ENCODE results near the gene SMOC2.

SMOC2 gene

DNA sequence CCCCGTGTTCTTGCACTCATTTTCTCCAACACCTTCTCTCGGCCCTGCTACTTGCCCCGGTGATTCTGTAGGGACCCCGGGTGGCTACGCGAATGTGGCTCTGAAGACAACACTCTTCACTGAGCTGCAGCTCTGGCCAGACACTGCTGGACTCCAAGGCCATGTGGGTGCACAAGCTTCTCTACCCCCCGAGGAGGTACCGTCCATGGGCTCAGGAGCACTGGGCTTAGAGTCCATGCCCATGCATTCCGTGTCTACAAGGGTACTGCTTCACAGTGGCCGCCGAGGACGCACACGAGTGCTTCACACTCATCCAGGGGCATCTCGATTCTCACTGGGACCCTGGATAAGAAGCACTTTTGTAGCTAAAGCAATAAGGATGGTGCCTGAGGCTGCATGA, 59.5 kb downstream of the SMOC2 start:
- Histone ChIP-seq H3K27ac (ENCODE audit: low read length) (no peak overlapping the region), H3K9me3 (ENCODE audit: control insufficient read depth, insufficient read depth, low read length) (no peaks in the 10 kb centered on the region), H3K27me3 (ENCODE audit: control insufficient read depth, insufficient read depth, low read length) (no peaks in the 10 kb centered on the region), H3K4me1 (ENCODE audit: control insufficient read depth, insufficient read depth, low read length) (peaks cover 2% of the 10 kb centered on the region), H3K36me3 (ENCODE audit: control insufficient read depth, insufficient read depth, low read length) (no peaks in the 10 kb centered on the region), H3K4me3 (ENCODE audit: low read length) (no peak overlapping the region)
- no peak for DNase-seq (ENCODE audit: low read depth, low spot score)
- WGBS (ENCODE audit: insufficient coverage, insufficient read length) = no CpG with 5 or more reads among the region's 14 CpGs

GRCh38 chr6:168501561-168501960, 60.6 kb downstream of the SMOC2 start:
- no peak for DNase-seq (ENCODE audit: low read depth, low spot score)
- no CpG with 5 or more reads among the region's 8 CpGs for WGBS (ENCODE audit: insufficient coverage, insufficient read length)
- H3K27me3 ChIP-seq (ENCODE audit: control insufficient read depth, insufficient read depth, low read length) = no peaks in the 10 kb centered on the region
- H3K9me3 ChIP-seq (ENCODE audit: control insufficient read depth, insufficient read depth, low read length) = no peaks in the 10 kb centered on the region
- H3K27ac ChIP-seq (ENCODE audit: low read length) = no peak overlapping the region
- no peaks in the 10 kb centered on the region for H3K36me3 ChIP-seq (ENCODE audit: control insufficient read depth, insufficient read depth, low read length)
- peaks cover 2% of the 10 kb centered on the region for H3K4me1 ChIP-seq (ENCODE audit: control insufficient read depth, insufficient read depth, low read length)
- H3K4me3 ChIP-seq (ENCODE audit: low read length) = no peak overlapping the region

DNA sequence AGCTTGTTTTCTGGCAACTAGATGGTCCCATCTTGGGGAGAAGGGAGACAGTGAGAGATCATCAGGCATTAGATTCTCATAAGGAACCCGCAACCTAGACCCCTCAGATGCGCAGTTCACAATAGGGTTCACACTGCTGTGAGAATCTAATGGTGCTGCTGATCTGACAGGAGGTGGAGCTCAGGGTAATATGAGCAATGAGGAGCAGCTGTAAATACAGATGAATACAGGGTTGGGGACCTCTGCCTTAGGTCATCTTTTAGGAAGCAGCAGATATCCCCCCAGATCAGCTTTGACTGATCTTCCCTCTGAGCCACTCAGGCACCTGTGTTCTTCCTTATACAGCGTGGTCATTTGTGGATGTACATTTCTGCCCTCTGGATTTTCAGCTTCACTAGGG, 63.4 kb downstream of the SMOC2 start:
- Histone ChIP-seq H3K4me3 (ENCODE audit: low read length) (no peak overlapping the region), H3K36me3 (ENCODE audit: control insufficient read depth, insufficient read depth, low read length) (no peaks in the 10 kb centered on the region), H3K9me3 (ENCODE audit: control insufficient read depth, insufficient read depth, low read length) (no peaks in the 10 kb centered on the region), H3K4me1 (ENCODE audit: control insufficient read depth, insufficient read depth, low read length) (no peaks in the 10 kb centered on the region), H3K27ac (ENCODE audit: low read length) (no peak overlapping the region), H3K27me3 (ENCODE audit: control insufficient read depth, insufficient read depth, low read length) (no peaks in the 10 kb centered on the region)
- no peak for DNase-seq (ENCODE audit: low read depth, low spot score)
- no CpG with 5 or more reads among the region's 3 CpGs for WGBS (ENCODE audit: insufficient coverage, insufficient read length)

DNA sequence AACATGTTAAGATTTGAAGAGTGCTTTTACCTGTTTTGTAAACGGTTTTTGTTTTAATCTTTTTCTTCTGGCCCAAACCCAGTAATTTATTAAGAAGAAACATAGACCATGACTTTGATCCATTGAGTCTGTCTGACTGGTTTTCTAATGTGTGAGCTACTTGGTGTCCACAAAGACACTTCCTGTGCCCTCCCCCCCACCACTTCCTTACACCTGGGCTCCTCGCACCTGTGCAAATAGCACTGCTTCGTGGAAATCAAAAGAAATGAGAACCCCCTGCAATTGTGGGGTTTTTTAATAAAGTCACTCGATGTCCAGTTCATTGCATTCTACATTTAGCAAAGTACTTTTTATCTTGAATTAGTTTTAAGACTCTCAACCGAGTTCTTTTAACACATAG, 65.5 kb downstream of the SMOC2 start:
- H3K27me3 ChIP-seq (ENCODE audit: control insufficient read depth, insufficient read depth, low read length) = no peaks in the 10 kb centered on the region
- no peak for DNase-seq (ENCODE audit: low read depth, low spot score)
- no peak overlapping the region for H3K27ac ChIP-seq (ENCODE audit: low read length)
- no peaks in the 10 kb centered on the region for H3K4me1 ChIP-seq (ENCODE audit: control insufficient read depth, insufficient read depth, low read length)
- WGBS (ENCODE audit: insufficient coverage, insufficient read length) = no CpG with 5 or more reads among the region's 5 CpGs
- no peak overlapping the region for H3K4me3 ChIP-seq (ENCODE audit: low read length)
- no peaks in the 10 kb centered on the region for H3K36me3 ChIP-seq (ENCODE audit: control insufficient read depth, insufficient read depth, low read length)
- no peaks in the 10 kb centered on the region for H3K9me3 ChIP-seq (ENCODE audit: control insufficient read depth, insufficient read depth, low read length)

DNA sequence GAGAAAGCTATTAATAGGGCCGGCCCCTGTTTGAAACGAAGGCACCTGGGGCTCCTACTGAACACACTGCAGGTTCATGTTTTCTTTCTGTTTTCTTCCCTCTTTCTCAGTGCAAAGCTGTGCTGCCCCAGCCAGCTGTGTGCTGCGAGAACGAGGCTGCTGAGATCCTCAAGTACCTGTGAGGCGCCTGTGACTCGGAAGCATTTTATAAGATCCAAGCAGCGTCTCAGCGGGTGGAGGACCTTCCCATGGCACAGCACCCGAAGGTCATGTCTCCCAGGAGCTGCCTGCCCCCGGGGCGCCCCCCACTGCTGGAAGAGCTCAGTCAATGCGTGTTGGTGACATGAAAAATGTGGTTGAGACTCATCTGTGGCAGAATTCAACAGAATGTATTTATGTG, 66.3 kb downstream of the SMOC2 start:
- no peak overlapping the region for H3K27ac ChIP-seq (ENCODE audit: low read length)
- DNase-seq (ENCODE audit: low read depth, low spot score) = no peak
- H3K9me3 ChIP-seq (ENCODE audit: control insufficient read depth, insufficient read depth, low read length) = no peaks in the 10 kb centered on the region
- no peaks in the 10 kb centered on the region for H3K4me1 ChIP-seq (ENCODE audit: control insufficient read depth, insufficient read depth, low read length)
- no peak overlapping the region for H3K4me3 ChIP-seq (ENCODE audit: low read length)
- no CpG with 5 or more reads among the region's 12 CpGs for WGBS (ENCODE audit: insufficient coverage, insufficient read length)
- no peaks in the 10 kb centered on the region for H3K27me3 ChIP-seq (ENCODE audit: control insufficient read depth, insufficient read depth, low read length)
- no peaks in the 10 kb centered on the region for H3K36me3 ChIP-seq (ENCODE audit: control insufficient read depth, insufficient read depth, low read length)

DNA sequence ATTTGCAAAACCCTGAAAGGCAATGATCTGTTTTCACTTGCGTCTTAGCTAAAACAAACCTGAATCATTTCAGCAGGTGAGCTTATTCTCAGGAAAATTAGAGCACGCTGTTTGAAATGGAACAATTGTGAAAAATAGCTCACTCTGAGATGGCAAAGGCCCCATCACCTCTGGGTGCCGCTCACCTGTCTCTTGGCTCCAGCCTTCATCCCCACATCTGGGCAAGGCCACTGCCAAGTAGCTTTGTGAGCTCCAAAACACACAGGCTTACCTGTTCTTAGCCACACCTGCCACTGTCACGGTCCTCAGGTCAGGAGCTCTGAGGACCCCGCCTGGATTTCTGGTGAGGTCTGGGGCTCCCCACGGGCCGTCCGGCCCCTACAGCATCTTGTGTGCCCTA, 66.7 kb downstream of the SMOC2 start:
- Histone ChIP-seq H3K27me3 (ENCODE audit: control insufficient read depth, insufficient read depth, low read length) (no peaks in the 10 kb centered on the region), H3K4me3 (ENCODE audit: low read length) (no peak overlapping the region), H3K4me1 (ENCODE audit: control insufficient read depth, insufficient read depth, low read length) (no peaks in the 10 kb centered on the region), H3K36me3 (ENCODE audit: control insufficient read depth, insufficient read depth, low read length) (no peaks in the 10 kb centered on the region), H3K9me3 (ENCODE audit: control insufficient read depth, insufficient read depth, low read length) (no peaks in the 10 kb centered on the region), H3K27ac (ENCODE audit: low read length) (no peak overlapping the region)
- DNase-seq (ENCODE audit: low read depth, low spot score) = no peak
- WGBS (ENCODE audit: insufficient coverage, insufficient read length) = no CpG with 5 or more reads among the region's 8 CpGs

GRCh38 chr6:168508903-168509302, 67.9 kb downstream of the SMOC2 start:
- no peak for DNase-seq (ENCODE audit: low read depth, low spot score)
- H3K4me3 ChIP-seq (ENCODE audit: low read length) = no peak overlapping the region
- H3K27ac ChIP-seq (ENCODE audit: low read length) = no peak overlapping the region
- no peaks in the 10 kb centered on the region for H3K27me3 ChIP-seq (ENCODE audit: control insufficient read depth, insufficient read depth, low read length)
- no peaks in the 10 kb centered on the region for H3K9me3 ChIP-seq (ENCODE audit: control insufficient read depth, insufficient read depth, low read length)
- WGBS (ENCODE audit: insufficient coverage, insufficient read length) = no CpG with 5 or more reads among the region's 12 CpGs
- H3K4me1 ChIP-seq (ENCODE audit: control insufficient read depth, insufficient read depth, low read length) = no peaks in the 10 kb centered on the region
- no peaks in the 10 kb centered on the region for H3K36me3 ChIP-seq (ENCODE audit: control insufficient read depth, insufficient read depth, low read length)

- no CpG with 5 or more reads among the region's 8 CpGs for WGBS (ENCODE audit: insufficient coverage, insufficient read length)
These were observed 72.8 kb downstream of the SMOC2 start for GRCh38 chr6:168513766-168514165.

DNA sequence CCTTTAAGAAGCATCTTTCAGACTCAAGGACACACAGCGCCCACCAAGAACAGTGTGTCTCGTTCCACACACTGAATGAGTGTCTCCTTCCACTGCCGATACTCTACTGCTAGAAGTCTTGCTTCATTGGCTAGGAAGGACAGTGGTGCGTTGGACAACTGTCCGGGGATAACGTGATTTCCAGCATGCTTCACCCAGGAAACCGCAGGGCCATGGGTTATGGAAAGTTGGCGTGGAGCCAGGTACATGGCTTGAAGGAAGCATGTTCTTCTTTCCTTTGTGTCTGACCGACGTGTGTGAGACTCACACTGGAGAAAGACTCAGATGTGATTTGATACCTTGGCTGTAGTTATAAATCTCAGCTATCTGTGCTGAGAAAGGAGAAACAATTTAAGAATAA, 73.2 kb downstream of the SMOC2 start:
- Histone ChIP-seq H3K4me3 (ENCODE audit: low read length) (no peak overlapping the region), H3K36me3 (ENCODE audit: control insufficient read depth, insufficient read depth, low read length) (no peaks in the 10 kb centered on the region), H3K27ac (ENCODE audit: low read length) (no peak overlapping the region), H3K9me3 (ENCODE audit: control insufficient read depth, insufficient read depth, low read length) (no peaks in the 10 kb centered on the region), H3K27me3 (ENCODE audit: control insufficient read depth, insufficient read depth, low read length) (no peaks in the 10 kb centered on the region), H3K4me1 (ENCODE audit: control insufficient read depth, insufficient read depth, low read length) (no peaks in the 10 kb centered on the region)
- DNase-seq (ENCODE audit: low read depth, low spot score) = no peak
- WGBS (ENCODE audit: insufficient coverage, insufficient read length) = no CpG with 5 or more reads among the region's 10 CpGs

More at GRCh38 chr6:168513766-168514165, 72.8 kb downstream of the SMOC2 start:
- Histone ChIP-seq H3K9me3 (ENCODE audit: control insufficient read depth, insufficient read depth, low read length) (no peaks in the 10 kb centered on the region), H3K27ac (ENCODE audit: low read length) (no peak overlapping the region), H3K27me3 (ENCODE audit: control insufficient read depth, insufficient read depth, low read length) (no peaks in the 10 kb centered on the region), H3K4me1 (ENCODE audit: control insufficient read depth, insufficient read depth, low read length) (no peaks in the 10 kb centered on the region), H3K4me3 (ENCODE audit: low read length) (no peak overlapping the region), H3K36me3 (ENCODE audit: control insufficient read depth, insufficient read depth, low read length) (no peaks in the 10 kb centered on the region)
- no peak for DNase-seq (ENCODE audit: low read depth, low spot score)

DNA sequence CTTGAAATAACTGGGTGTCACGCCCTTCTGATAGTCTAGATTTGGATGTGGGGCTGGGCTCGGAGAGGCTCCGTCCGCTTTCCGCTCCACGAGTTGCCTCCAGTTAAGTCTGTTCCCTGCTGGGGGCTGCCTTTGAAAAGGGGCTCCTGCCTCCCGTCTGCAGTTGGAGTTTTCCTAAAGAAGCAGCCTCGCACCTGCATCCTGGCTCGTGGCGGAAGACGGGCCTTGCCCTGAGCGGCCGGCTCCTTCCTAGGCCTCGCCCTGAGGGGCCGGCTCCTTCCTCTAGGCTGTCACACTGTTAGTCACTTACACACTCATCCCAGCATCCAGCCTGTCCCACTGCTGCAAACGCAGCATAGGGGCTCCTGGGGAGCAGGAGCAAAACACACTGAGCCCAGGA, 74.4 kb downstream of the SMOC2 start:
- no CpG with 5 or more reads among the region's 16 CpGs for WGBS (ENCODE audit: insufficient coverage, insufficient read length)
- Histone ChIP-seq H3K4me1 (ENCODE audit: control insufficient read depth, insufficient read depth, low read length) (no peaks in the 10 kb centered on the region), H3K9me3 (ENCODE audit: control insufficient read depth, insufficient read depth, low read length) (no peaks in the 10 kb centered on the region), H3K36me3 (ENCODE audit: control insufficient read depth, insufficient read depth, low read length) (no peaks in the 10 kb centered on the region), H3K27ac (ENCODE audit: low read length) (no peak overlapping the region), H3K27me3 (ENCODE audit: control insufficient read depth, insufficient read depth, low read length) (no peaks in the 10 kb centered on the region), H3K4me3 (ENCODE audit: low read length) (no peak overlapping the region)
- no peak for DNase-seq (ENCODE audit: low read depth, low spot score)

DNA sequence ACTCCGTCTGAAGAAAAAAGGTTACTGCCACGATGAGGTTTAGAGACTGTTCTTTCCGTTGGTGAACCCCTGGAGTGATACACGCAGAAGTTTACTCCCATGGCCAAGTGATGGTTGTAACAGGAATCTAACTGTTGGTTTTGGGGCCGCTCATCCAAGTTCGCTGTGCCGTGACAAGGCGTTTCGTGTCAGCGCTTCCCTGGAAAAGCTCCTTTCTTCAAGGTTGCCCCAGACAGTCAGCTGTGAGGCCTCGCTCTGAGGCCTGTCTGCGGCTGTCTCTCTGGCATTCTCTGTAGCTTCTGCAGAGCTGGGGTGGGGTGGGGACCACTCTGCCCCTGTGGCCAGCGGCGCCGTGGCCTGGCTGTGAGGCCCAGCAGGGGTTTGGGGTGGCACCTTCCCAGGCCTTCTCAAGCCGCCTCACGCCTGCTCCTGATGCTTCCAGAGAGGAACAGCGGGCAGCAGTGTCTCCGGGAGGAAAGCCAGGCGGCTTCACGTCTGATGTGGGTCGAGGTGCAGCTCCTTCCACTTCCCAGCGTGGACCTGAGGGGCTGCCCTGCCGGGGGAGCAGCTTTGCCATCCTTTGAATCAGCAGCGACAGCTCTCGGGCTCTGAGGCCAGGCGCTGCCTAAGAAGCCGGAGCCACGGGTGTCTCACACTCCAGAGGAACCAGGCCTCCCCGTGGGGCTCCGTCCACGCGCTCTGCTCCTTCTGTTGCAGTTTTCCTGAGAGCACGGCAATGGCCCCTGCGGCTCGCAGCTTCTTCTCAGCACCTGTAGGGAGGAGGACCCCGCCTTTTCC, 76.2 kb downstream of the SMOC2 start:
- Histone ChIP-seq H3K9me3 (ENCODE audit: control insufficient read depth, insufficient read depth, low read length) (no peaks in the 10 kb centered on the region), H3K4me3 (ENCODE audit: low read length) (no peak overlapping the region), H3K4me1 (ENCODE audit: control insufficient read depth, insufficient read depth, low read length) (no peaks in the 10 kb centered on the region), H3K36me3 (ENCODE audit: control insufficient read depth, insufficient read depth, low read length) (no peaks in the 10 kb centered on the region), H3K27me3 (ENCODE audit: control insufficient read depth, insufficient read depth, low read length) (no peaks in the 10 kb centered on the region), H3K27ac (ENCODE audit: low read length) (no peak overlapping the region)
- no peak for DNase-seq (ENCODE audit: low read depth, low spot score)
- WGBS (ENCODE audit: insufficient coverage, insufficient read length) = no CpG with 5 or more reads among the region's 37 CpGs
